Measurements from ENCODE around the gene GNAL.

Gene GNAL

GRCh38 chr18:11657554-11657953 lies 31.5 kb upstream of the GNAL start:
- Histone ChIP-seq H4K20me1 (ENCODE audit: insufficient read depth) (no peaks in the 10 kb centered on the region), H3K36me3 (ENCODE audit: insufficient read depth) (no peaks in the 10 kb centered on the region), H3K79me2 (ENCODE audit: insufficient read depth, low read depth) (no peaks in the 10 kb centered on the region), H3K9ac (no peak overlapping the region), H2AFZ (ENCODE audit: low read depth) (no peak overlapping the region), H3K4me1 (ENCODE audit: low read depth, poor library complexity, severe bottlenecking) (peaks cover 2% of the 10 kb centered on the region), H3K4me2 (no peak overlapping the region), H3K27me3 (ENCODE audit: insufficient read depth, low read depth) (no peaks in the 10 kb centered on the region), H3K4me3 (IDR thresholded peaks at IDR 0.05; ENCODE audit: insufficient read depth, low read depth, low read length) (no peak overlapping the region), H3K27ac (no peak overlapping the region)
- TF ChIP-seq CTCF (conservative IDR thresholded peaks at IDR 0.05; ENCODE audit: low read depth, low read length): no peak

GRCh38 chr18:11658019-11658418 lies 31.0 kb upstream of the GNAL start:
- H3K79me2 ChIP-seq (ENCODE audit: insufficient read depth, low read depth): no peaks in the 10 kb centered on the region
- TF ChIP-seq CTCF (conservative IDR thresholded peaks at IDR 0.05; ENCODE audit: low read depth, low read length): no peak
- no peak overlapping the region for H3K9ac ChIP-seq
- no peak overlapping the region for H3K27ac ChIP-seq
- H4K20me1 ChIP-seq (ENCODE audit: insufficient read depth): no peaks in the 10 kb centered on the region
- H3K4me2 ChIP-seq: no peak overlapping the region
- peaks cover 2% of the 10 kb centered on the region for H3K4me1 ChIP-seq (ENCODE audit: low read depth, poor library complexity, severe bottlenecking)
- no peak overlapping the region for H2AFZ ChIP-seq (ENCODE audit: low read depth)
- no peaks in the 10 kb centered on the region for H3K36me3 ChIP-seq (ENCODE audit: insufficient read depth)
- no peaks in the 10 kb centered on the region for H3K27me3 ChIP-seq (ENCODE audit: insufficient read depth, low read depth)
- H3K4me3 ChIP-seq (IDR thresholded peaks at IDR 0.05; ENCODE audit: insufficient read depth, low read depth, low read length): no peak overlapping the region

GRCh38 chr18:11658989-11659388 lies 30.1 kb upstream of the GNAL start:
- no peak for TF ChIP-seq CTCF (conservative IDR thresholded peaks at IDR 0.05; ENCODE audit: low read depth, low read length)
- Histone ChIP-seq H3K4me2 (no peak overlapping the region), H3K4me1 (ENCODE audit: low read depth, poor library complexity, severe bottlenecking) (peaks cover 2% of the 10 kb centered on the region), H4K20me1 (ENCODE audit: insufficient read depth) (no peaks in the 10 kb centered on the region), H3K9ac (no peak overlapping the region), H3K79me2 (ENCODE audit: insufficient read depth, low read depth) (no peaks in the 10 kb centered on the region), H3K4me3 (IDR thresholded peaks at IDR 0.05; ENCODE audit: insufficient read depth, low read depth, low read length) (no peak overlapping the region), H3K36me3 (ENCODE audit: insufficient read depth) (no peaks in the 10 kb centered on the region), H3K27me3 (ENCODE audit: insufficient read depth, low read depth) (no peaks in the 10 kb centered on the region), H2AFZ (ENCODE audit: low read depth) (no peak overlapping the region), H3K27ac (no peak overlapping the region)

GRCh38 chr18:11660691-11661090 lies 28.4 kb upstream of the GNAL start:
- H3K9ac ChIP-seq: no peak overlapping the region
- H3K4me3 ChIP-seq (IDR thresholded peaks at IDR 0.05; ENCODE audit: insufficient read depth, low read depth, low read length): no peak overlapping the region
- no peak overlapping the region for H3K4me2 ChIP-seq
- H3K79me2 ChIP-seq (ENCODE audit: insufficient read depth, low read depth): no peaks in the 10 kb centered on the region
- no peak overlapping the region for H2AFZ ChIP-seq (ENCODE audit: low read depth)
- H3K27me3 ChIP-seq (ENCODE audit: insufficient read depth, low read depth): no peaks in the 10 kb centered on the region
- H3K27ac ChIP-seq: no peak overlapping the region
- no peak for TF ChIP-seq CTCF (conservative IDR thresholded peaks at IDR 0.05; ENCODE audit: low read depth, low read length)
- no peaks in the 10 kb centered on the region for H4K20me1 ChIP-seq (ENCODE audit: insufficient read depth)
- H3K4me1 ChIP-seq (ENCODE audit: low read depth, poor library complexity, severe bottlenecking): no peaks in the 10 kb centered on the region
- H3K36me3 ChIP-seq (ENCODE audit: insufficient read depth): no peaks in the 10 kb centered on the region

GRCh38 chr18:11661430-11661829 lies 27.6 kb upstream of the GNAL start:
- Histone ChIP-seq H3K4me3 (IDR thresholded peaks at IDR 0.05; ENCODE audit: insufficient read depth, low read depth, low read length) (no peak overlapping the region), H3K36me3 (ENCODE audit: insufficient read depth) (no peaks in the 10 kb centered on the region), H4K20me1 (ENCODE audit: insufficient read depth) (no peaks in the 10 kb centered on the region), H3K4me1 (ENCODE audit: low read depth, poor library complexity, severe bottlenecking) (no peaks in the 10 kb centered on the region), H3K9ac (no peak overlapping the region), H3K79me2 (ENCODE audit: insufficient read depth, low read depth) (no peaks in the 10 kb centered on the region), H3K27ac (no peak overlapping the region), H2AFZ (ENCODE audit: low read depth) (no peak overlapping the region), H3K27me3 (ENCODE audit: insufficient read depth, low read depth) (no peaks in the 10 kb centered on the region), H3K4me2 (no peak overlapping the region)
- no peak for TF ChIP-seq CTCF (conservative IDR thresholded peaks at IDR 0.05; ENCODE audit: low read depth, low read length)
